Memory B cell (primary cell): ENCODE measurements around the gene CRABP2.

Experiments used
- ATAC-seq: fragments of 150-1000 bp; cut with Tn5 transposase; 2 replicates; pipeline ENCODE4 v1.10.0; 2021; ENCODE audit warnings: low read depth, mild to moderate bottlenecking, moderate library complexity
- DNase-seq, 2 donors: peaks; one replicate each; pipeline ENCODE4 v3.0.0; 2022; ENCODE audit warnings: low spot score in 2 of 2
- H3K27ac Mint-ChIP-seq: one replicate; pipeline ENCODE4 v1.8.0; 2022; ENCODE audit warnings: mild to moderate bottlenecking, moderate library complexity, mixed read lengths
- H3K27me3 Mint-ChIP-seq: one replicate; pipeline ENCODE4 v1.8.0; 2022; ENCODE audit warnings: mixed read lengths
- H3K36me3 Mint-ChIP-seq: one replicate; pipeline ENCODE4 v1.8.0; 2022; ENCODE audit warnings: mild to moderate bottlenecking, mixed read lengths
- H3K4me1 Mint-ChIP-seq: one replicate; pipeline ENCODE4 v1.8.0; 2022; ENCODE audit warnings: mixed read lengths
- H3K4me3 Mint-ChIP-seq: one replicate; pipeline ENCODE4 v1.8.0; 2022; ENCODE audit warnings: mild to moderate bottlenecking, moderate library complexity, mixed read lengths
- H3K9me3 Mint-ChIP-seq: one replicate; pipeline ENCODE4 v1.8.0; 2022; ENCODE audit warnings: mixed read lengths

Gene CRABP2

GRCh38 chr1:156694690-156694962 is 10.8 kb downstream of the CRABP2 start:
- Mint-ChIP-seq H3K27me3 (peaks cover 47% of the 10 kb centered on the region), H3K9me3 (no peaks in the 10 kb centered on the region), H3K36me3 (peaks cover 7% of the 10 kb centered on the region), H3K4me3 (no peak overlapping the region), H3K27ac (no peak overlapping the region), H3K4me1 (peaks cover 11% of the 10 kb centered on the region)
- DNase-seq (no peak), ATAC-seq (no peak)

- no peak for ATAC-seq
Measured at GRCh38 chr1:156693848-156694689, 11.3 kb downstream of the CRABP2 start.

GRCh38 chr1:156692925-156693847 is 12.2 kb downstream of the CRABP2 start:
- Mint-ChIP-seq H3K9me3 (no peaks in the 10 kb centered on the region), H3K4me3 (peak overlapping the region; percentile 19), H3K27me3 (peaks cover 45% of the 10 kb centered on the region), H3K36me3 (peaks cover 3% of the 10 kb centered on the region), H3K27ac (no peak overlapping the region), H3K4me1 (peaks cover 13% of the 10 kb centered on the region)
- DNase-seq = no peak
- no peak for ATAC-seq

More at GRCh38 chr1:156693848-156694689, 11.3 kb downstream of the CRABP2 start:
- no peak for DNase-seq
- Mint-ChIP-seq H3K36me3 (peaks cover 7% of the 10 kb centered on the region), H3K27me3 (peaks cover 47% of the 10 kb centered on the region), H3K4me1 (peaks cover 13% of the 10 kb centered on the region), H3K4me3 (no peak overlapping the region), H3K27ac (no peak overlapping the region), H3K9me3 (no peaks in the 10 kb centered on the region)

GRCh38 chr1:156692441-156692924 is 12.9 kb downstream of the CRABP2 start:
- peaks cover 13% of the 10 kb centered on the region for H3K4me1 Mint-ChIP-seq
- ATAC-seq (no peak), DNase-seq (no peak)
- H3K27me3 Mint-ChIP-seq = peaks cover 42% of the 10 kb centered on the region
- no peak overlapping the region for H3K4me3 Mint-ChIP-seq
- H3K27ac Mint-ChIP-seq = no peak overlapping the region
- H3K36me3 Mint-ChIP-seq = peaks cover 3% of the 10 kb centered on the region
- H3K9me3 Mint-ChIP-seq = no peaks in the 10 kb centered on the region

GRCh38 chr1:156691665-156692440 is 13.5 kb downstream of the CRABP2 start:
- Mint-ChIP-seq H3K27ac (no peak overlapping the region), H3K4me1 (peaks cover 13% of the 10 kb centered on the region), H3K27me3 (peaks cover 36% of the 10 kb centered on the region), H3K36me3 (peaks cover 3% of the 10 kb centered on the region), H3K4me3 (no peak overlapping the region), H3K9me3 (no peaks in the 10 kb centered on the region)
- ATAC-seq (no peak), DNase-seq (no peak)

- no peak for DNase-seq
- Mint-ChIP-seq H3K4me3 (no peak overlapping the region), H3K36me3 (peaks cover 2% of the 10 kb centered on the region), H3K27me3 (peaks cover 34% of the 10 kb centered on the region), H3K4me1 (peaks cover 13% of the 10 kb centered on the region), H3K27ac (no peak overlapping the region), H3K9me3 (no peaks in the 10 kb centered on the region)
- ATAC-seq = no peak
Measured at GRCh38 chr1:156691191-156691590, 14.2 kb downstream of the CRABP2 start.

GRCh38 chr1:156690675-156691036 is 14.7 kb downstream of the CRABP2 start:
- Mint-ChIP-seq H3K9me3 (no peaks in the 10 kb centered on the region), H3K36me3 (peaks cover 2% of the 10 kb centered on the region), H3K27ac (no peak overlapping the region), H3K4me1 (peaks cover 13% of the 10 kb centered on the region), H3K4me3 (no peak overlapping the region), H3K27me3 (peaks cover 34% of the 10 kb centered on the region)
- no peak for DNase-seq
- ATAC-seq = no peak

GRCh38 chr1:156689953-156690674 is 15.3 kb downstream of the CRABP2 start:
- H3K27me3 Mint-ChIP-seq = peaks cover 34% of the 10 kb centered on the region
- ATAC-seq (no peak), DNase-seq (no peak)
- peaks cover 13% of the 10 kb centered on the region for H3K4me1 Mint-ChIP-seq
- peaks cover 2% of the 10 kb centered on the region for H3K36me3 Mint-ChIP-seq
- no peak overlapping the region for H3K4me3 Mint-ChIP-seq
- no peak overlapping the region for H3K27ac Mint-ChIP-seq
- H3K9me3 Mint-ChIP-seq = no peaks in the 10 kb centered on the region

- Mint-ChIP-seq H3K4me1 (peaks cover 16% of the 10 kb centered on the region), H3K9me3 (no peaks in the 10 kb centered on the region), H3K4me3 (peak overlapping the region; percentile 32), H3K36me3 (no peaks in the 10 kb centered on the region), H3K27ac (no peak overlapping the region), H3K27me3 (peaks cover 36% of the 10 kb centered on the region)
- ATAC-seq (peak; percentile 95), DNase-seq (peak; percentile 74 to 75)
Measured at GRCh38 chr1:156689035-156689952, 16.1 kb downstream of the CRABP2 start.

GRCh38 chr1:156684227-156684782 is 21.1 kb downstream of the CRABP2 start:
- Mint-ChIP-seq H3K27me3 (peaks cover 23% of the 10 kb centered on the region), H3K4me3 (no peak overlapping the region), H3K4me1 (peaks cover 7% of the 10 kb centered on the region), H3K27ac (no peak overlapping the region), H3K9me3 (no peaks in the 10 kb centered on the region), H3K36me3 (no peaks in the 10 kb centered on the region)
- DNase-seq (no peak), ATAC-seq (peak; percentile 58)

GRCh38 chr1:156682166-156682890 is 23.1 kb downstream of the CRABP2 start:
- Mint-ChIP-seq H3K27me3 (peaks cover 26% of the 10 kb centered on the region), H3K4me3 (no peak overlapping the region), H3K9me3 (no peaks in the 10 kb centered on the region), H3K4me1 (peaks cover 15% of the 10 kb centered on the region), H3K36me3 (no peaks in the 10 kb centered on the region), H3K27ac (no peak overlapping the region)
- peak; percentile 29 for ATAC-seq
- no peak for DNase-seq
